Neural cell (in vitro differentiated cells): Measurements from ENCODE around the gene STARD13. TPM values are rescaled to one million over a fixed set of nuclear protein-coding genes. Genes with fewer than 3 reads are reported as not detected.

Experiments used
- H2AFZ ChIP-seq: fragments of 200-600, 300-800 bp; sonication (generic), shearing (Covaris generic); 2 replicates; pipeline ENCODE4 v1.6.0; 2014; ENCODE audit warnings: low read depth, mild to moderate bottlenecking, antibody characterized with exemption, low read length, moderate library complexity
- H3F3A ChIP-seq: fragments of 200-600 bp; shearing (Covaris generic); 2 replicates; pipeline ENCODE4 v1.6.1; 2016; ENCODE audit warnings: mild to moderate bottlenecking, moderate library complexity, mixed read lengths, antibody characterized with exemption, low read length; ENCODE audit not compliant: insufficient read depth, poor library complexity, severe bottlenecking
- H3K27ac ChIP-seq: fragments of 200-600, 300-800 bp; sonication (generic), shearing (Covaris generic); 2 replicates; pipeline ENCODE4 v1.5.1; 2014; ENCODE audit warnings: mild to moderate bottlenecking, low read length, moderate library complexity
- H3K27me3 ChIP-seq: fragments of 300-800, 200-600 bp; sonication (generic), shearing (Covaris generic); 2 replicates; pipeline ENCODE4 v1.6.0; 2014; ENCODE audit warnings: mild to moderate bottlenecking, low read depth, low read length, moderate library complexity; ENCODE audit not compliant: insufficient read depth
- H3K36me3 ChIP-seq: fragments of 300-800, 200-600 bp; sonication (generic), shearing (Covaris generic); 2 replicates; pipeline ENCODE4 v1.5.1; 2014; ENCODE audit warnings: mild to moderate bottlenecking, antibody characterized with exemption, low read length, moderate library complexity; ENCODE audit not compliant: insufficient read depth
- H3K4me2 ChIP-seq: fragments of 300-800, 200-600 bp; sonication (generic), shearing (Covaris generic); 2 replicates; pipeline ENCODE4 v1.6.0; 2014; ENCODE audit warnings: mild to moderate bottlenecking, low read length
- H3K4me3 ChIP-seq: fragments of 300-800, 200-600 bp; sonication (generic), shearing (Covaris generic); 2 replicates; pipeline ENCODE4 v1.5.1; 2014; ENCODE audit warnings: mild to moderate bottlenecking, low read length, moderate library complexity
- H3K79me2 ChIP-seq: fragments of 200-600 bp; shearing (Covaris generic); replicated peaks from 2 replicates; pipeline ENCODE4 v1.6.0; 2014; ENCODE audit warnings: mild to moderate bottlenecking, low read length, moderate library complexity; ENCODE audit not compliant: insufficient read depth
- H3K9ac ChIP-seq: fragments of 300-800, 200-600 bp; sonication (generic), shearing (Covaris generic); 2 replicates; pipeline ENCODE4 v1.6.1; 2016; ENCODE audit warnings: mild to moderate bottlenecking, low read length, mixed read lengths
- H3K9me2 ChIP-seq: fragments of 200-600 bp; shearing (Covaris generic); 2 replicates; pipeline ENCODE4 v1.6.1; 2016; ENCODE audit warnings: mild to moderate bottlenecking, low read length, mixed read lengths; ENCODE audit not compliant: insufficient read depth
- H3K9me3 ChIP-seq: fragments of 200-600, 300-800 bp; sonication (generic), shearing (Covaris generic); 2 replicates; pipeline ENCODE4 v1.6.1; 2016; ENCODE audit warnings: mild to moderate bottlenecking, mixed run types, low read length, moderate library complexity, mixed read lengths
- H4K20me1 ChIP-seq: fragments of 200-600 bp; shearing (Covaris generic); 2 replicates; pipeline ENCODE4 v1.6.1; 2016; ENCODE audit warnings: mild to moderate bottlenecking, mixed run types; ENCODE audit not compliant: insufficient read depth
- CTCF ChIP-seq: fragments of 450-650 bp; IDR thresholded peaks from 2 replicates; pipeline ENCODE4 v1.5.1; 2014; ENCODE audit warnings: antibody characterized with exemption, mild to moderate bottlenecking, moderate library complexity; ENCODE audit not compliant: poor library complexity, severe bottlenecking
- EP300 ChIP-seq: fragments of 450-650 bp; conservative IDR thresholded peaks from 2 replicates; pipeline ENCODE4 v1.6.1; 2014; ENCODE audit warnings: antibody characterized with exemption, mild to moderate bottlenecking, moderate library complexity; ENCODE audit not compliant: poor library complexity, severe bottlenecking
- EZH2 ChIP-seq: fragments of 200-600, 300-800 bp; shearing (Covaris generic), sonication (generic); IDR thresholded peaks from 2 replicates; pipeline ENCODE4 v1.6.1; 2014; ENCODE audit warnings: antibody characterized with exemption, low read length, borderline replicate concordance, mild to moderate bottlenecking; ENCODE audit not compliant: insufficient read depth, poor library complexity, severe bottlenecking
- MXI1 ChIP-seq: fragments of 450-650 bp; conservative IDR thresholded peaks from 2 replicates; pipeline ENCODE4 v1.6.1; 2014; ENCODE audit warnings: antibody characterized with exemption, mild to moderate bottlenecking; ENCODE audit not compliant: poor library complexity, severe bottlenecking
- POLR2AphosphoS5 ChIP-seq: IDR thresholded peaks from 2 replicates; pipeline ENCODE4 v1.6.1; 2012
- RAD21 ChIP-seq: fragments of 450-650 bp; conservative IDR thresholded peaks from 2 replicates; pipeline ENCODE4 v1.6.1; 2014; ENCODE audit warnings: antibody characterized with exemption, mild to moderate bottlenecking, moderate library complexity
- REST ChIP-seq: IDR thresholded peaks from 2 replicates; pipeline ENCODE4 v1.6.1; 2012; ENCODE audit warnings: borderline replicate concordance
- SMC3 ChIP-seq: fragments of 450-650 bp; conservative IDR thresholded peaks from 2 replicates; pipeline ENCODE4 v1.6.1; 2014; ENCODE audit warnings: antibody characterized with exemption, mild to moderate bottlenecking, moderate library complexity; ENCODE audit not compliant: poor library complexity
- TAF1 ChIP-seq: IDR thresholded peaks from 2 replicates; pipeline ENCODE4 v1.6.1; 2012; ENCODE audit warnings: low read depth
- polyA plus RNA-seq: library from polyadenylated mRNA; depleted of rRNA; stranded (reverse); fragments of >200 nt; gene quantifications from 2 replicates; pipeline ENCODE4 v1.2.3, GENCODE V29; 2014

The STARD13 gene
- polyA plus RNA-seq, 1 donor from 2014 or later = 0.05 TPM

- no peak overlapping the region for H3K4me2 ChIP-seq
- no peaks in the 10 kb centered on the region for H3K27me3 ChIP-seq
- no peaks in the 10 kb centered on the region for H3F3A ChIP-seq
- H3K9ac ChIP-seq = no peak overlapping the region
- no peaks in the 10 kb centered on the region for H3K9me2 ChIP-seq
- no peak overlapping the region for H2AFZ ChIP-seq
- TF ChIP-seq RAD21 = no peak
- no peak for TF ChIP-seq SMC3
- TF ChIP-seq EP300 = no peak
- no peak for TF ChIP-seq POLR2AphosphoS5
- no peak for TF ChIP-seq MXI1
- no peak for TF ChIP-seq CTCF
- no peak for TF ChIP-seq TAF1
- no peak for TF ChIP-seq REST
- TF ChIP-seq EZH2 = no peak
- no peak overlapping the region for H3K27ac ChIP-seq
- H4K20me1 ChIP-seq = no peaks in the 10 kb centered on the region
- no peaks in the 10 kb centered on the region for H3K9me3 ChIP-seq
- no peaks in the 10 kb centered on the region for H3K36me3 ChIP-seq
- no peaks in the 10 kb centered on the region for H3K79me2 ChIP-seq
- H3K4me3 ChIP-seq = no peak overlapping the region
These were observed 46.4 kb upstream of the STARD13 start for GRCh38 chr13:33331962-33332361.

- no peaks in the 10 kb centered on the region for H3F3A ChIP-seq
- H3K4me2 ChIP-seq = no peak overlapping the region
- H3K79me2 ChIP-seq = no peaks in the 10 kb centered on the region
- H3K9me2 ChIP-seq = no peaks in the 10 kb centered on the region
- H3K9ac ChIP-seq = no peak overlapping the region
- no peak overlapping the region for H3K27ac ChIP-seq
- no peak overlapping the region for H2AFZ ChIP-seq
- H4K20me1 ChIP-seq = no peaks in the 10 kb centered on the region
- no peaks in the 10 kb centered on the region for H3K36me3 ChIP-seq
- H3K4me3 ChIP-seq = no peak overlapping the region
- H3K27me3 ChIP-seq = no peaks in the 10 kb centered on the region
- H3K9me3 ChIP-seq = no peaks in the 10 kb centered on the region
- TF ChIP-seq EP300 (no peak), EZH2 (no peak), POLR2AphosphoS5 (no peak), TAF1 (no peak)
These were observed 44.9 kb upstream of the STARD13 start for GRCh38 chr13:33330483-33330882.

- Histone ChIP-seq H3K4me2 (no peak overlapping the region), H3K9me3 (no peaks in the 10 kb centered on the region), H3K27ac (no peak overlapping the region), H3K4me3 (no peak overlapping the region), H3K27me3 (no peaks in the 10 kb centered on the region), H3K9me2 (no peaks in the 10 kb centered on the region), H3F3A (no peaks in the 10 kb centered on the region), H4K20me1 (no peaks in the 10 kb centered on the region), H3K9ac (no peak overlapping the region), H3K79me2 (no peaks in the 10 kb centered on the region), H3K36me3 (no peaks in the 10 kb centered on the region), H2AFZ (no peak overlapping the region)
- TF ChIP-seq RAD21 (no peak), TAF1 (no peak)
These were observed 43.1 kb upstream of the STARD13 start for GRCh38 chr13:33328701-33329100.
